Gastrocnemius medialis (tissue), 4 donors: ENCODE measurements around the gene SELENOP.

Experiments
- CTCF ChIP-seq, 5 experiments: fragments of 450-650 bp in 3 of 5; fragments of 200-600 bp in 2 of 5; sonication (generic) in 2 of 5; IDR thresholded peaks in 4 of 5; conservative IDR thresholded peaks in 1 of 5; 1 replicate in 4 of 5; 2 replicates in 1 of 5; pipeline ENCODE4 v1.5.1; 2016 to 2019; ENCODE audit warnings: antibody characterized with exemption in 5 of 5, mild to moderate bottlenecking in 3 of 5, moderate library complexity in 3 of 5
- POLR2A ChIP-seq, 2 donors: fragments of 450-650 bp; IDR thresholded peaks; one replicate each; pipeline ENCODE4 v1.6.1; 2017; ENCODE audit warnings: antibody characterized with exemption in 2 of 2, mild to moderate bottlenecking in 2 of 2, moderate library complexity in 2 of 2

- TF ChIP-seq POLR2A (IDR thresholded peaks at IDR 0.05) = no peak
- TF ChIP-seq CTCF (IDR thresholded peaks at IDR 0.05 in 4 of 5, conservative IDR thresholded peaks at IDR 0.05 in 1 of 5) = no peak
These were observed 6.9 kb downstream of the SELENOP start for GRCh38 chr5:42804717-42805339.
